ENCODE results near the gene CAMTA1. TPM values are rescaled to one million over a fixed set of nuclear protein-coding genes. Genes with fewer than 3 reads are reported as not detected.

Gene CAMTA1
- total RNA-seq, 2 experiments from 2014 or later, result 43.9 to 73.3 TPM

DNA sequence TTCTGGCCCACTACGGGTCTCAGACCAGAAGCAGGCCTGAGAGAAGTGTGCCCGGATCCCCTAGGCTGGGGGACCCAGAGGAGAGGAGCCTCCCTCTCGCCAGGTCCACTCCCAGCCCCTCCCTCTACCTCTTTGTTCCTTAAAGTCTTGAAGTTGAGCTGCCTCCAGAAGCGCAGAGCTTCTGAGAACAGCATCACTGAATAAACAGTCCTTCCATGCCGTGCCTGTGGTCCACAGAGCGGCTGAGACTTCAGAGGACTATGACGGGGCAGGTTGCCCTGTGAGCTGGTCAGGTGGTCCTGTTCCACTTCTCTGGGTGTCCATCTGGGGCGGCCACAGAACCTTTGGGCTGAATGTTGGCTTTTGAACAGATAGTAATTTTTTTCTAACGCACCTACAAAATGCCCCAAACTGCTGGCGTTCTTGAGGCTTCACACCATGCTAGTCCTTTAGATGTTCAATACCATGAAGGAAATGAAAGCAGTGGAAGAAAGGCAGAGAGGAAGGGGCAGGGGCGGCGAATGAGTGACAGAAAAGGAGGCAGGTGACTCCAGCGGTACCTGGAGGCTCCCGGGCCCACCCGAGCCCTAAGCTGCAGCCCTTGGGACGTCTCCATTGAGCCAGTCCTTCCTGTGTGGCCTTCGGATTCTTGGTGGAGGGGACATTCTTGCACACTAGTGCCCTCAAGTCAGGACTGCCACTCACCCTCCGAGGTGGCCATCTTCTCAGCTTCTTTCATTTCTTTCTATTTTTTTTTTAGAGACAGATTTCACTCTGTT lies 746.5 kb downstream of the CAMTA1 start:
- Histone ChIP-seq H3K9me3 (ENCODE audit: low read length) (no peaks in the 10 kb centered on the region), H3K4me3 (ENCODE audit: low read depth, low read length, poor library complexity, severe bottlenecking) (no peak overlapping the region), H3K79me2 (ENCODE audit: insufficient read depth, low read depth, low read length) (no peaks in the 10 kb centered on the region), H3K4me1 (ENCODE audit: insufficient read depth, low read length, poor library complexity, severe bottlenecking) (no peaks in the 10 kb centered on the region), H4K20me1 (ENCODE audit: insufficient read depth, low read length) (no peaks in the 10 kb centered on the region), H2AFZ (ENCODE audit: low read length) (no peak overlapping the region), H3K27ac (ENCODE audit: low read depth, low read length, poor library complexity, severe bottlenecking) (no peak overlapping the region), H3K4me2 (ENCODE audit: low read length) (no peak overlapping the region), H3K9me2 (ENCODE audit: insufficient read depth, low read length) (no peaks in the 10 kb centered on the region), H3K36me3 (ENCODE audit: insufficient read depth, low read length) (no peaks in the 10 kb centered on the region)
- no TSS peak for BruUV-seq (replicated peaks)
- intact Hi-C loops (cut with micrococcal nuclease; ENCODE audit: unreplicated experiment), result no loop called here
- ChIA-PET CTCF (ENCODE audit: unreplicated experiment) (no interaction called here), POLR2A (no interaction called here)
- no peak for DNase-seq (ENCODE audit: low spot score)
- TF ChIP-seq EZH2phosphoT487 (IDR thresholded peaks at IDR 0.05; ENCODE audit: borderline replicate concordance, low read depth, low read length), result no peak
- TF ChIP-seq CTCF (conservative IDR thresholded peaks at IDR 0.05; ENCODE audit: low read length), result no peak

DNA sequence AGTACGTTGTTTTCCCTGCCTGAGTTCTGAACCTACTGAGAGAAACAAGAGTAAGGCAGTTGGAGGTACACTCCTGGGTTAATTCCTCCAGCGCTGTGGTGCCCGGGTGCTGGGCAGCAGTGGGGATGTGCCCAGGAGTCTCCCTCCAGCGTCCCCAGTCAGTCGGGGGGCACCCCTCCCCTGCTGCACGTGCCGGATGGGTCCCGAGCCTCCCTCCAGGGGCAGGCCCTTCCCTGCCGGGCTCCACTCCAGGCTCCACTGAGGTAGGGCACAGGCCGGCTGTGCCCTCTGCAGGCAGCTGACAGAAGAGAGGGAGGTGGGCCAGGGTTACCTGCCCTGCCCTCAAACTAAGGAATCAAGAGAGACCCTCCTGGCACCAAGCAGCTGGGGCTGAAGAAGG lies 747.8 kb downstream of the CAMTA1 start:
- TF ChIP-seq CTCF (conservative IDR thresholded peaks at IDR 0.05; ENCODE audit: low read length) (no peak), EZH2phosphoT487 (IDR thresholded peaks at IDR 0.05; ENCODE audit: borderline replicate concordance, low read depth, low read length) (no peak)
- Histone ChIP-seq H3K79me2 (ENCODE audit: insufficient read depth, low read depth, low read length) (no peaks in the 10 kb centered on the region), H3K27ac (ENCODE audit: low read depth, low read length, poor library complexity, severe bottlenecking) (no peak overlapping the region), H3K36me3 (ENCODE audit: insufficient read depth, low read length) (no peaks in the 10 kb centered on the region), H2AFZ (ENCODE audit: low read length) (no peak overlapping the region), H3K9me3 (ENCODE audit: low read length) (no peaks in the 10 kb centered on the region), H3K4me2 (ENCODE audit: low read length) (no peak overlapping the region), H3K4me1 (ENCODE audit: insufficient read depth, low read length, poor library complexity, severe bottlenecking) (no peaks in the 10 kb centered on the region), H3K4me3 (ENCODE audit: low read depth, low read length, poor library complexity, severe bottlenecking) (no peak overlapping the region), H3K9me2 (ENCODE audit: insufficient read depth, low read length) (no peaks in the 10 kb centered on the region), H4K20me1 (ENCODE audit: insufficient read depth, low read length) (no peaks in the 10 kb centered on the region)
- POLR2A ChIA-PET, result no interaction called here
- BruUV-seq (replicated peaks), result no TSS peak
- CTCF ChIA-PET (ENCODE audit: unreplicated experiment), result no interaction called here
- DNase-seq (ENCODE audit: low spot score), result no peak
- intact Hi-C loops (cut with micrococcal nuclease; ENCODE audit: unreplicated experiment), result no loop called here

DNA sequence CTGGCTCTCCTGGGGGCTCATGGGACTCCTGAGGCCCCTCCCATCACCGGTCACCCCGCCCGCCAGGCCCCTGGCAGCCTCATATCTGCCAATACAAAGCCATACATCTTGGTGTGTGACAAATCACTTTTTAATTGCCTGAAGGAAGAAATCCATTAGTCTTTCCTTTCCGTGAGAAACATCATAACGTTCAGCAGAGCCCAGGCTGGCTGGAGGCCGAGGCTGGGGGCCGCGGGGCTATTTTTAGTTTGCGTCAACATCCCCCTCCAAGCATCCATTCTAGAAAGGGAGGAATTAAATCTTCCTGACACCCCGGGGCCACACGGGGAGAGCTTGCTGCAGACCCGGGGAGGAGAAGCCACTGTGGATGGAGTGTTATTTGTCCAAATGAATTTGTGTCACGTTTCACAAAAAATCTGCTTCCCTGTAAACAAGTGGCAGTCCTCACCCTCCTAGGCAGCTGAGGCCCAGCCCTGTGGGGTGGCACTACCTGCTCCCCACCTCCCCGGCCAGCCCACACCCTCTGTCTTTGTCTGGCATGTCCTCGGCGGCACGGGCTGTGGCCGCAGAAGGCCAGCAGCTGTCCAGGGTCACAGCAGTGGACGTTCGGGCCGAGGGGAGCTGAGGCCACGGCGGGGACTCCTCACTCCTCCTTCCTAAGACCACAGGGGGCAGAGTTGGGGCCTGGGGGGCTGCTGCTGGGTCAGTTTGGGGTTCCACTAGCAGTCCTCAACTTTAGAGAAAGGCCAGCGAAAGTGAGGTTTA lies 749.0 kb downstream of the CAMTA1 start:
- TF ChIP-seq CTCF (conservative IDR thresholded peaks at IDR 0.05; ENCODE audit: low read length) (no peak), EZH2phosphoT487 (IDR thresholded peaks at IDR 0.05; ENCODE audit: borderline replicate concordance, low read depth, low read length) (no peak)
- H3K4me1 ChIP-seq (ENCODE audit: insufficient read depth, low read length, poor library complexity, severe bottlenecking), result no peaks in the 10 kb centered on the region
- no peak for DNase-seq (ENCODE audit: low spot score)
- ChIA-PET CTCF (ENCODE audit: unreplicated experiment) (no interaction called here), POLR2A (no interaction called here)
- no peaks in the 10 kb centered on the region for H4K20me1 ChIP-seq (ENCODE audit: insufficient read depth, low read length)
- H3K9me2 ChIP-seq (ENCODE audit: insufficient read depth, low read length), result no peaks in the 10 kb centered on the region
- intact Hi-C loops (cut with micrococcal nuclease; ENCODE audit: unreplicated experiment), result no loop called here
- no peak overlapping the region for H3K27ac ChIP-seq (ENCODE audit: low read depth, low read length, poor library complexity, severe bottlenecking)
- no peak overlapping the region for H3K4me3 ChIP-seq (ENCODE audit: low read depth, low read length, poor library complexity, severe bottlenecking)
- H3K36me3 ChIP-seq (ENCODE audit: insufficient read depth, low read length), result no peaks in the 10 kb centered on the region
- no peaks in the 10 kb centered on the region for H3K79me2 ChIP-seq (ENCODE audit: insufficient read depth, low read depth, low read length)
- BruUV-seq (replicated peaks), result no TSS peak
- no peak overlapping the region for H2AFZ ChIP-seq (ENCODE audit: low read length)
- no peaks in the 10 kb centered on the region for H3K9me3 ChIP-seq (ENCODE audit: low read length)
- H3K4me2 ChIP-seq (ENCODE audit: low read length), result no peak overlapping the region
